ENCODE results near the gene P3H3. TPM values are rescaled to one million over a fixed set of nuclear protein-coding genes. Genes with fewer than 3 reads are reported as not detected.
"Not testable (repeated sequence)": the region's sequence is repeated elsewhere in the genome, so short reads cannot be mapped to it uniquely, and the experiment has no call there.

P3H3 gene
- total and polyA plus RNA-seq, 10 donors = 4.2 to 11.7 (median 6.2) TPM

DNA sequence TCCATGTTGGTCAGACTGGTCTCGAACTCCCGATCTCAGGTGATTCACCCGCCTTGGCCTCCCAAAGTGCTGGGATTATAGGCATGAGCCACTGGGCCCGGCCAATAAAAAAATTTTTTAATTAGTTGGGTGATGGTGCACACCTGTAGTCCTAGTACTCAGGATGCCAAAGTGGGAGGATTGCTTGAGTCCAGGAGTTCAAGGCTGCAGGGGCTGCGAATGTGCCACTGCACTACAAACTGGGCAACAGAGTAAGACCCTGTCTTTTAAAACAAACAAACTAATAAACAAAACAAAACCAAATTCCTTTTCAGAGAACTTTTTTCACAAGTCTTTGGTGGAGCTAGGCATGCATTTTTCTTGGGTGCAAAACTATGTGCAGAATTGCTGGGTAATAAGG is 55.0 kb downstream of the P3H3 start:
- no peaks in the 10 kb centered on the region for H3K27me3 ChIP-seq (replicated peaks in 1 of 7)
- peaks cover 0 to 39% (median 14%) of the 10 kb centered on the region in 6 donors for H3K36me3 ChIP-seq
- H3K4me3 ChIP-seq = no peak overlapping the region
- DNase-seq = no peak
- H3K9me3 ChIP-seq = no peaks in the 10 kb centered on the region
- TF ChIP-seq POLR2A (IDR thresholded peaks at IDR 0.05) = no peak
- TF ChIP-seq POLR2AphosphoS5 (IDR thresholded peaks at IDR 0.05) = no peak
- TF ChIP-seq, protein P1, sequence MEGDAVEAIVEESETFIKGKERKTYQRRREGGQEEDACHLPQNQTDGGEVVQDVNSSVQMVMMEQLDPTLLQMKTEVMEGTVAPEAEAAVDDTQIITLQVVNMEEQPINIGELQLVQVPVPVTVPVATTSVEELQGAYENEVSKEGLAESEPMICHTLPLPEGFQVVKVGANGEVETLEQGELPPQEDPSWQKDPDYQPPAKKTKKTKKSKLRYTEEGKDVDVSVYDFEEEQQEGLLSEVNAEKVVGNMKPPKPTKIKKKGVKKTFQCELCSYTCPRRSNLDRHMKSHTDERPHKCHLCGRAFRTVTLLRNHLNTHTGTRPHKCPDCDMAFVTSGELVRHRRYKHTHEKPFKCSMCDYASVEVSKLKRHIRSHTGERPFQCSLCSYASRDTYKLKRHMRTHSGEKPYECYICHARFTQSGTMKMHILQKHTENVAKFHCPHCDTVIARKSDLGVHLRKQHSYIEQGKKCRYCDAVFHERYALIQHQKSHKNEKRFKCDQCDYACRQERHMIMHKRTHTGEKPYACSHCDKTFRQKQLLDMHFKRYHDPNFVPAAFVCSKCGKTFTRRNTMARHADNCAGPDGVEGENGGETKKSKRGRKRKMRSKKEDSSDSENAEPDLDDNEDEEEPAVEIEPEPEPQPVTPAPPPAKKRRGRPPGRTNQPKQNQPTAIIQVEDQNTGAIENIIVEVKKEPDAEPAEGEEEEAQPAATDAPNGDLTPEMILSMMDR (IDR thresholded peaks at IDR 0.05 in 8 of 11, conservative IDR thresholded peaks at IDR 0.05 in 3 of 11) = no peak
- H3K27ac ChIP-seq = no peak overlapping the region
- 88 to 98% (median 95%) methylated on average over 5 of the region's 5 CpGs for WGBS, 5 donors
- H3K4me1 ChIP-seq = peaks cover 0 to 5% (median 0%) of the 10 kb centered on the region in 6 donors
- intact Hi-C loops (cut with DNase I; ENCODE audit: low total_unique reads) = no loop called here

DNA sequence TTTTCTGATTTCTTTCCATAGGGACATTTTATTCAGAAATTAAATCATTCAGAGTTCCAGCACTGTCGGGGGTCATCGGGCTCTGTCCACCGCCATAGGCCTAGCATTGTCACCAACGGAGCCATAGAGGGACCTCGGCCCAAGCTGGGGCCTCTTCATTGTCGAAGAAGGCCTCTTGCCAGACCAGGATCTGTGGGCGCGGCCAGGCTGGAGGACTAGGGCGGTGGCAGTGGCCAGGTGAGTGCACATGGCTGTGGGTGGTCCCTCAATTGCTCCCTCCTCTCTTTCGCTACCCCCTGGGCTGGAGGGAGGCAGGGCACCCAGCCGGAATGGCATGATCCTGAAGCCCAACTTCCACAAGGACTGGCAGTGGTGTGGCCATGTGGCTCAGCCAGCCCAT is 55.5 kb downstream of the P3H3 start:
- no peak overlapping the region for H3K4me3 ChIP-seq
- intact Hi-C loops (cut with DNase I; ENCODE audit: low total_unique reads) = no loop called here
- peaks cover 0 to 5% (median 0%) of the 10 kb centered on the region in 6 donors for H3K4me1 ChIP-seq
- 93 to 97% (median 97%) methylated on average over 9 to 11 of the region's 11 CpGs for WGBS, 5 donors
- DNase-seq = no peak
- no peaks in the 10 kb centered on the region for H3K9me3 ChIP-seq
- no peaks in the 10 kb centered on the region for H3K27me3 ChIP-seq (replicated peaks in 1 of 7)
- no peak overlapping the region for H3K27ac ChIP-seq
- TF ChIP-seq, protein P1 (IDR thresholded peaks at IDR 0.05 in 8 of 11, conservative IDR thresholded peaks at IDR 0.05 in 3 of 11) = no peak
- TF ChIP-seq POLR2A (IDR thresholded peaks at IDR 0.05) (no peak), POLR2AphosphoS5 (IDR thresholded peaks at IDR 0.05) (no peak)
- H3K36me3 ChIP-seq = peaks cover 0 to 39% (median 14%) of the 10 kb centered on the region in 6 donors

DNA sequence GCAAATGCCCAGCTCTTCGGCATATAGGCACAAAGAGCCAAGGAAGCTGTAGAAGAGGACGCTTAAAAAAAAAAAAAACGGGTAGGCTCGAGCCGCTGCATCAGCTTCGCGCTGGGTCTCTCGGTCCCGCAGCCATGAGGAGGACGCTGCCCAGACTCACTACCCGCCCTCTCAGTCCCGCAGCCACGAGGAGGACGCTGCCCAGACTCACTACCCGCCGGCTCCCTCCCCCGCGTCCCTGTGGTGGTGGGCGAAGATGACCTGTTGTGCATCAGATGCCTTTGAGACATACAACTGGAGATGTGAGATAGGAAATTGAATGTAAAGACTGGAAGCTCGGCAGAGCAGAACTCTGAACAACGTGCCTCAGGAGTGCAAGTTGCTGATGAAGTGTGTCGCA is 56.3 kb downstream of the P3H3 start:
- TF ChIP-seq POLR2AphosphoS5 (IDR thresholded peaks at IDR 0.05) = no peak
- TF ChIP-seq, protein P1 (IDR thresholded peaks at IDR 0.05 in 8 of 11, conservative IDR thresholded peaks at IDR 0.05 in 3 of 11) = no peak
- TF ChIP-seq POLR2A (IDR thresholded peaks at IDR 0.05) = no peak
- no peak for DNase-seq
- Histone ChIP-seq H3K27ac (no peak overlapping the region), H3K4me3 (no peak overlapping the region), H3K27me3 (replicated peaks in 1 of 7) (no peaks in the 10 kb centered on the region), H3K4me1 (peaks cover 0 to 5% (median 0%) of the 10 kb centered on the region in 6 donors), H3K9me3 (no peaks in the 10 kb centered on the region), H3K36me3 (peaks cover 0 to 39% (median 14%) of the 10 kb centered on the region in 6 donors)
- WGBS, 5 donors = 81 to 91% (median 86%) methylated on average over 22 of the region's 22 CpGs
- intact Hi-C loops (cut with DNase I; ENCODE audit: low total_unique reads) = no loop called here

DNA sequence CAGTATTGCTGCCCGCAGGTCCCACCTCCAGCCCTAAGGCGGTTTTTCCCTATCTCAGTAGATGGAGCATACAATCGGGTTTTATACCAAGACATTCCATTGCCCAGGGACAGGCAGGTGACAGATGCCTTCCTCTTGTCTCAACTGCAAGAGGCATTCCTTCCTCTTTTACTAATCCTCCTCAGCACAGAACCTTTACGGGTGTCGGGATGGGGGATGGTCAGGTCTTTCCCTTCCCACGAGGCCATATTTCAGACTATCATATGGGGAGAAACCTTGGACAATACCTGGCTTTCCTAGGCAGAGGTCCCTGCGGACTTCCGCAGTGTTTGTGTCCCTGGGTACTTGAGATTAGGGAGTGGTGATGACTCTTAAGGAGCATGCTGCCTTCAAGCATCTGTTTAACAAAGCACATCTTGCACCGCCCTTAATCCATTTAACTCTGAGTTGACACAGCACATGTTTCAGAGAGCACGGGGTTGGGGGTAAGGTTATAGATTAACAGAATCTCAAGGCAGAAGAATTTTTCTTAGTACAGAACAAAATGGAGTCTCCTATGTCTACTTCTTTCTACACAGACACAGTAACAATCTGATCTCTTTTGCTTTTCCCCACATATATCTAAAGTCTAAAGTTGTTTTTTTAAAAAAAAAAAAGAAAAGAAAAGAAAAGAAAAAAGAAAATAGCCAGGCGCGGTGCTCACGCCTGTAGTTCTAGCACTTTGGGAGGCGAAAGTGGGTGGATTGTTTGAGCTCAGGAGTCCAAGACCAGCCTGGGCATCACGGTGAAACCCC is 58.2 kb downstream of the P3H3 start:
- H3K4me1 ChIP-seq = peaks cover 0 to 15% (median 10%) of the 10 kb centered on the region in 6 donors
- H3K27ac ChIP-seq; DNase-seq; H3K4me3 ChIP-seq; H3K9me3 ChIP-seq; intact Hi-C loops (cut with DNase I; ENCODE audit: low total_unique reads); H3K27me3 ChIP-seq (replicated peaks in 1 of 7): not testable (repeated sequence)
- WGBS, 5 donors = 63 to 74% (median 74%) methylated on average over 10 to 13 of the region's 15 CpGs
- H3K36me3 ChIP-seq = peaks cover 0 to 39% (median 14%) of the 10 kb centered on the region in 6 donors
